Activated CD8-positive, alpha-beta memory T cell treated with anti-CD3 and anti-CD28 coated beads, Interleukin-2, amount 50 U/mL, for 1 hour (primary cell): ENCODE data around the gene UFC1.

Experiments
- DNase-seq: peaks from one replicate; pipeline ENCODE4 v3.0.0-alpha.2; 2020; ENCODE audit errors: extremely low read depth

The UFC1 gene

GRCh38 chr1:161168906-161169305, 15.1 kb downstream of the UFC1 start:
- DNase-seq: no peak

DNA sequence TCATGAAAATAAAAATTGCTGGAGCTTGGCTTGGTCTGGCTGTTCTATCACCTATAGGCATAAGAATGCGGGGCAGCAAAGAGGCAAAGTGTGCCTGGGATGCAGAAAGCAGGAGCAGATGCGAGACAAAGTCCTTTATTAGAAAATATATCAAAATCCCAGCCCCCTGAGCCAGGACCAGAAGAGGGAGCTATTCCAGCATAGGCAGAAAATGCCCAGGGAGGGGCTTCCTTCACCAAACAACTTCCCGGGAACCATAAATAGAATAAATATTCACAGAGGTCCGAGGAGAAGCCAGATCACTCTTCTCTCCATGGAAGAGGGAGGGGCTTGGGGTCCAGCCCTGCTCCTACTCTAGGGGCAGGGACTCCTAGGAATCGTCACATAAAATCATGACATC, 17.4 kb downstream of the UFC1 start:
- no peak for DNase-seq

GRCh38 chr1:161171696-161172095, 17.9 kb downstream of the UFC1 start:
- no peak for DNase-seq

DNA sequence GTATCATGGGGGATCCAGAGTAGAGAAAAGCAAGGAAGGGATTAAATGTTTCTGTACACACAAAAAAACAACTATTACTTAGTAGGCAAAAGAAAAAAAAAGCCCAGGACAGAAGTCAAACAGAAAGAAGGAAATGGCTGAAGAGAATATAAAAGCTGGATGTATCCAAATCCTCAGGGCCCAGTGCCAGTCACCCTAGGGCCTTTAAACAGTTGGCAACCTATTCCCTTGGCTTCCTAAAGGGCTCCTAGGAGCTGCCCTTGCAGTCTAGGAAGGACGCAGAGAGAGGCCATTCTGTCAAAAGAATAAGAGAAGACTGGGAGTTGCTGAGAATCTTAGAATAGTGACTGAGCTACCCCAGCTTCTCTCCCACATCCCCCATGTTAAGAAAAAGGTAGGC, 18.6 kb downstream of the UFC1 start:
- no peak for DNase-seq

GRCh38 chr1:161172776-161173376, 19.1 kb downstream of the UFC1 start:
- DNase-seq: no peak

GRCh38 chr1:161173711-161174110, 19.9 kb downstream of the UFC1 start:
- no peak for DNase-seq

- DNase-seq: no peak
Measured at GRCh38 chr1:161174911-161175310, 21.1 kb downstream of the UFC1 start.

- DNase-seq: no peak
Measured at GRCh38 chr1:161175771-161176453, 22.1 kb downstream of the UFC1 start.

DNA sequence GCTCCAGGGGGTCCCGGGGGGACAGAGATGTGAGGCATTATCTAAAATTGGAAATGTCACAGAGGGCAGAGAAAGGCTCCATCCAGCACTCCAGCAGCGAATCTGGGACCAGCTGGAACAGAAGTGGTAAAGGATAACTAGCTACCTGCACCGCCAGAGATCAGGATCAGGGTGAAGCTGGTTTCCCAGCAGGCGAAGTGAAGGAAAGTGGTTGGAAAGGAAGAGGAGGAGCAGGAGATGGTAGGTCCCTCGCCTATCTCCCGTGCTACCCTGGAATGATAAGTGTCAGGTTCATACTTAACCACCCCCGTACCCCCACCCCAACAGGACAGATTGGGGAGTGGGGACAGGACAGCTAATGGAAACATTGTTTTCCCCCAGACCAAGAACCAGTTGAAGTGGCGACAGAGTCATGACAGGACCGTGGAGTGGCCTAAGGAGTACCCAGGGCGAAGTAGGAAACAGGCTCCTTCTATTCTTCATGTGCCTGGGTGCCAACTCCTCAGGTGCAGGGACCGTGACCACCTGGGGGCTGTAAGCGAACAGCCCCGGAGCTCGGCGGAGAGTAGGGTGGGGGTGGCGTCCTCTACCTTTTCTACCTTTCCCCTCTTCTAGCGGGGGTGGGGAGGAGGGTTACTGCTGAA, 22.8 kb downstream of the UFC1 start:
- no peak for DNase-seq

GRCh38 chr1:161177112-161177935, 23.5 kb downstream of the UFC1 start, which contains the start of gene B4GALT3:
TSS of gene B4GALT3 (minus strand) at chr1:161177507. CDS start at chr1:161176060, 1,447 bp downstream.
- DNase-seq: peak; percentile 57

DNA sequence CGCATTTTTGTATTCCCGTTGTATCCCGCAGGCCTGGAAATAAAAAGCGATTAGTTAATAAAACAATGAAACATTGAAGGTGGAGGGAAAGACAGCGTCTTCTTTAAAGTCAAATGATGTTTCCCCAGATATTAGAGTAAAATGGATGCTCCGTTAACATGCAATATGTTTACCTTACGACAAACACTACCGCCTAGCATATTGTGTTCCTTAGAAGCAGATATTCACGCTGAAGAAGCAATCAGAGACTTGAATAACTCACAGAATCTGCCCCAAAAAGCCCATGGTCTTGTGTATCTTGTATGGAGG, 24.1 kb downstream of the UFC1 start:
- no peak for DNase-seq

GRCh38 chr1:161179698-161180097, 25.9 kb downstream of the UFC1 start:
- DNase-seq: no peak

GRCh38 chr1:161180639-161181038, 26.9 kb downstream of the UFC1 start:
- no peak for DNase-seq

- no peak for DNase-seq
Measured at GRCh38 chr1:161182214-161182613, 28.4 kb downstream of the UFC1 start.

GRCh38 chr1:161185282-161185682, 31.5 kb downstream of the UFC1 start:
- DNase-seq: peak; percentile 47

DNA sequence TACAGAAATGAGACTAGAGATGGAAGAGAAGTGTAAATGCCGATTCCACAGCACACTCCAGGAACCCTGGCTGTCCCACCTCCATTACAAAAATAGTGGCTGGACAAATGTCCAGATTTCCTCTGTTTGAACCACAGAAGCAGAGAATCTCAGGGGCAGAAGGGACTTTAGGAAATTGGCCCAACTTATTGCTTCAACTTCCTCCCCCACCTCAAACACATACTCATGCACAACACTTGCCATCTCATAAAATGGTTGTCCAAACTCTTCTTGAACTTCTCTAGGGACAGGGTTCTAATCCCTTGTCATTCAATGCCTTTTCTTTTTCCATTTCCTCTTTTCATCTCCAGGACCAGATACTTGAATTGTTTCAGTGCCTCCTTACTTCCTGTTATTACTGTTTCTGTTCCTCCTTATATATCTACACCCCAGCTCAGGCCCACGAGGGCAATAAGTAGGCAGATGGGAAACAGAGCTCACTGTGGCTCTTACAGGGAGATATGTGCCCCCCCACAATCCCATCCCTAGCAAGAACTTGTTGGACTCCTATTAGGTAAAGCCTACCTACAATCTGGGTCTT, 32.0 kb downstream of the UFC1 start:
- no peak for DNase-seq

DNA sequence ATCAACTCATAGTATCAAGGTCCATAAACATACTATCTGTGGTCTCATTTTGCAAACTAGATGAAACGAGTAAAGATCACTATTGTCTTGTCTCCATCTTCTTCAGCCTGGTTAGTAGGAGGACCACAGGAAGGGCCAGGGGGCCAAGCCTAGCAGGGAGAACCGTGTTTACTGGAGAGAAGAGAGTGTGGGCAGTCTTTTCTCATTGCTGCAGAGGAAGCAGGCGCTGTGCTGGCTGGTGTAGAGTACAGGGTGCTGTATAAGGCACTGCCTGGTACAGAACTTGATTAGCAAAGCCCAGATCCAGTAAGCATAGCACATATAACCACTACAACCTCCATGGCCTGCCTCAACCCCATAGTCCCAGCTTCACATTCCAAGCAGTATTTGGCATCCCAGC, 33.5 kb downstream of the UFC1 start:
- no peak for DNase-seq

GRCh38 chr1:161188381-161188780, 34.6 kb downstream of the UFC1 start:
- no peak for DNase-seq

GRCh38 chr1:161189036-161189435, 35.3 kb downstream of the UFC1 start:
- DNase-seq: no peak

DNA sequence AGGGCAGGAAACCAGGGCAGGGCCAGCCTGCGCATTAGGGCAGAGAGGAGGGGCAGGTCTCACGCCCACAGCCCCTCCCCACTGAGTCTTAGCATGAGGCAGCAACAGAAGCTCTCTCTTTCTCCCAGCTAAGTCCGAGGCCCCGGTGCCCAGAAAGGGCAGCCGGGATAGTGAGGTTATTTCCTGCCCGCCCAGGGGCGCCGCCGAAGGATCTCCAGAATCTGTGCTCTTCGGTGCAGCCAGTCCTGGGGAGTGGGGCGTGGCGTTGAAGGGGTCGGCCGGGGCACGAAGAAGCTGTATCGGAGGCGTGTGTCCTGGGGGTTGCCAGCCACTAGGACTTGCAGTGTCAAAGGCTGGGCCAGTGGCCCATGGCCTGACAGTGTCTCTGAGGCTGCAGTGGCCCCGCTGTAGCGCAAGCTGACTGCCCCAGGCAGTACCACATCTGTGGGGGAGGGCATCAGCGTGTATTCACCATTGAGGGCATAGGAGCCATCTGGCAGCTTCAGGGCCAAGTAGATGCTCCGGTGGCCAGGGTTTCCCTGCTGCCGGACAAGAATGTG, 37.3 kb downstream of the UFC1 start:
- DNase-seq: no peak

DNA sequence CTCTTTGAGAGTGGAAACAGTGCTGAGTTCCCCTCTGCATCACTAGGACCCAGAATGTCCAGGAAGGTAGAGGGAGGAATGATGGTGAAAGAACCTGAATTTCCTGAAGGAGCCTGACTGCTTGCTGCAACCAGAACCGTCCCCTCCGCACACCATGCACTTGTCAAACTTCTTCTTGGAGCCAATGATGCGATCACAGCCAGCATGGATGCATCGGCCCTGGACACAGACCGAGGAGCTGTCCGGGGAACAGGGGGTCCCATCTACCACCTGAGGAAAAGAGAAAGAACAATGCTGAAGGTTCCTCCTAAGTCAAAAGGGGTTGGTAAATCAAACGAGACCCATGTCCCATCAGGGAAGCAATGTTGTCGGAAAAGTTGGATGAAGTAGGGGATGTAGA, 38.2 kb downstream of the UFC1 start:
- no peak for DNase-seq
